SK-N-SH (cell line): ENCODE measurements around the gene C16orf95. TPM values are rescaled to one million over a fixed set of nuclear protein-coding genes. Genes with fewer than 3 reads are reported as not detected.

Experiments
- CTCF ChIA-PET: fragments of 300-600, 350-600 bp; formaldehyde crosslinking; extraction: SDS; loops from one replicate; lab custom pipeline; 2021; lab: Yijun Ruan, JAX
- POLR2A ChIA-PET: fragments of 350-600 bp; sonication (Branson Sonifier 250); formaldehyde crosslinking; extraction: SDS; loops from one replicate; lab custom pipeline; 2020; ENCODE audit warnings: antibody characterized with exemption, inconsistent platforms; lab: Yijun Ruan, JAX
- DNase-seq: peaks from one replicate; pipeline ENCODE4 v3.0.0; 2012
- H2AFZ ChIP-seq: fragments of 200-600 bp; sonication (generic); 2 replicates; pipeline ENCODE4 v1.8.1; 2016; ENCODE audit warnings: antibody characterized with exemption, mild to moderate bottlenecking, low read depth
- H3F3A ChIP-seq: fragments of 200-600 bp; sonication (generic); replicated peaks from 2 replicates; pipeline ENCODE3; 2016; ENCODE audit warnings: antibody characterized with exemption, mild to moderate bottlenecking; ENCODE audit not compliant: insufficient read depth
- H3K27ac ChIP-seq, 2 experiments: fragments of 200-500 bp in 1 of 2; fragments of 200-600 bp in 1 of 2; sonication (Bioruptor generic) in 1 of 2; sonication (generic), shearing (Covaris generic) in 1 of 2; 2 replicates each; pipeline versions ENCODE4 v1.5.1 to v1.6.1; 2014 to 2016; ENCODE audit warnings: low read depth in 2 of 2, inconsistent platforms in 1 of 2, low read length in 1 of 2, mild to moderate bottlenecking in 1 of 2, mixed read lengths in 1 of 2
- H3K27me3 ChIP-seq: fragments of 200-600 bp; sonication (generic), shearing (Covaris generic); 2 replicates; pipeline ENCODE4 v1.6.1; 2016; ENCODE audit warnings: mixed run types; ENCODE audit not compliant: insufficient read depth
- H3K36me3 ChIP-seq, 2 experiments: fragments of 200-500 bp in 1 of 2; fragments of 200-600 bp in 1 of 2; sonication (Bioruptor generic) in 1 of 2; sonication (generic) in 1 of 2; replicated peaks in 1 of 2; 2 replicates each; pipeline versions ENCODE3 to v1.5.1; 2014 to 2016; ENCODE audit warnings: low read length in 1 of 2, mild to moderate bottlenecking in 1 of 2; ENCODE audit not compliant: insufficient read depth in 2 of 2, control insufficient read depth in 1 of 2
- H3K4me1 ChIP-seq, 2 experiments: fragments of 200-500 bp in 1 of 2; fragments of 200-600 bp in 1 of 2; sonication (Bioruptor generic) in 1 of 2; sonication (generic), shearing (Covaris generic) in 1 of 2; 2 replicates each; pipeline versions ENCODE4 v1.5.1 to v1.6.1; 2014 to 2016; ENCODE audit warnings: low read depth in 1 of 2, low read length in 1 of 2, mixed run types in 1 of 2; ENCODE audit not compliant: insufficient read depth in 2 of 2, control insufficient read depth in 1 of 2
- H3K4me2 ChIP-seq: fragments of 200-600 bp; sonication (generic), shearing (Covaris generic); 2 replicates; pipeline ENCODE4 v1.6.1; 2017; ENCODE audit warnings: mixed run types
- H3K4me3 ChIP-seq, 2 experiments: fragments of 200-500 bp in 1 of 2; fragments of 200-600 bp in 1 of 2; sonication (Bioruptor generic) in 1 of 2; sonication (generic), shearing (Covaris generic) in 1 of 2; 2 replicates each; pipeline versions ENCODE4 v1.5.1 to v1.8.1; 2014 to 2016; ENCODE audit warnings: low read depth in 2 of 2, inconsistent platforms in 1 of 2, low read length in 1 of 2, mild to moderate bottlenecking in 1 of 2, mixed read lengths in 1 of 2, moderate library complexity in 1 of 2
- H3K79me2 ChIP-seq: fragments of 200-600 bp; sonication (generic); 2 replicates; pipeline ENCODE4 v1.8.1; 2017; ENCODE audit warnings: mild to moderate bottlenecking; ENCODE audit not compliant: insufficient read depth
- H3K9ac ChIP-seq: fragments of 200-600 bp; sonication (generic); 2 replicates; pipeline ENCODE4 v1.6.1; 2017; ENCODE audit warnings: mixed run types
- H3K9me2 ChIP-seq: fragments of 200-600 bp; sonication (generic); 2 replicates; pipeline ENCODE4 v1.6.1; 2017; ENCODE audit warnings: mixed run types
- H3K9me3 ChIP-seq: fragments of 200-600 bp; sonication (generic); 2 replicates; pipeline ENCODE4 v1.6.1; 2017; ENCODE audit warnings: mixed run types, mild to moderate bottlenecking, moderate library complexity
- H4K20me1 ChIP-seq: fragments of 200-600 bp; sonication (generic); 2 replicates; pipeline ENCODE4 v1.6.1; 2017; ENCODE audit warnings: mild to moderate bottlenecking, mixed run types; ENCODE audit not compliant: insufficient read depth
- CHD2 ChIP-seq: fragments of 150-350 bp; IDR thresholded peaks from 2 replicates; pipeline ENCODE4 v1.6.1; 2018; ENCODE audit warnings: low read length; ENCODE audit not compliant: partially characterized antibody
- EZH2phosphoT487 ChIP-seq: fragments of 200-600 bp; sonication (generic); IDR thresholded peaks from 2 replicates; pipeline ENCODE4 v1.6.1; 2017; ENCODE audit warnings: low read depth, mixed run types, mild to moderate bottlenecking, antibody characterized with exemption, moderate library complexity, borderline replicate concordance
- FOXJ3 ChIP-seq: sonication (generic); formaldehyde crosslinking; IDR thresholded peaks from 2 replicates; pipeline ENCODE4 v1.5.1; 2020; ENCODE audit warnings: mild to moderate bottlenecking, missing genetic modification reagents
- JUND ChIP-seq: IDR thresholded peaks from 2 replicates; pipeline ENCODE4 v1.4.0; 2012
- MAX ChIP-seq: IDR thresholded peaks from 2 replicates; pipeline ENCODE4 v1.4.0; 2012; ENCODE audit warnings: low read depth
- NFIC ChIP-seq: IDR thresholded peaks from 2 replicates; pipeline ENCODE4 v1.4.0; 2012; ENCODE audit warnings: borderline replicate concordance
- POLR2AphosphoS5 ChIP-seq: IDR thresholded peaks from 2 replicates; pipeline ENCODE4 v1.6.1; 2012; ENCODE audit warnings: low read depth, low read length
- RCOR1 ChIP-seq: fragments of 150-350 bp; IDR thresholded peaks from 2 replicates; pipeline ENCODE4 v1.6.1; 2017; ENCODE audit warnings: antibody characterized with exemption, low read length
- RXRA ChIP-seq: IDR thresholded peaks from 2 replicates; pipeline ENCODE4 v1.4.0; 2012; ENCODE audit warnings: low read depth, mild to moderate bottlenecking, borderline replicate concordance
- SIN3A ChIP-seq: IDR thresholded peaks from 2 replicates; pipeline ENCODE4 v1.6.1; 2012; ENCODE audit warnings: low read depth, mild to moderate bottlenecking, low read length, moderate library complexity, borderline replicate concordance
- SMC3 ChIP-seq: IDR thresholded peaks from 2 replicates; pipeline ENCODE4 v1.6.1; 2012; ENCODE audit warnings: low read depth, low read length, improper control_type of control experiment
- USF1 ChIP-seq: IDR thresholded peaks from 2 replicates; pipeline ENCODE4 v1.4.0; 2012; ENCODE audit warnings: low read depth, borderline replicate concordance
- WGBS: methylation state at CpG from one replicate; pipeline ENCODE4 v1.1.6; 2017; ENCODE audit warnings: low lambda C conversion rate; 5-methylcytosine and 5-hydroxymethylcytosine counted together
- polyA plus RNA-seq, 3 experiments: library from polyadenylated mRNA; depleted of rRNA; stranded (reverse); fragments of >200 nt; gene quantifications; 2 replicates each; pipeline ENCODE4 v1.2.3, GENCODE V29; 2012
- TF ChIP-seq, protein P1 (sequence below): IDR thresholded peaks from 2 replicates; pipeline ENCODE4 v1.4.0; 2012; ENCODE audit warnings: low read depth, borderline replicate concordance

The C16orf95 gene
- polyA plus RNA-seq, 1 of the 3 experiments (the other 2 are of a cell fraction) = 5.0 TPM

- TF ChIP-seq, protein P1, sequence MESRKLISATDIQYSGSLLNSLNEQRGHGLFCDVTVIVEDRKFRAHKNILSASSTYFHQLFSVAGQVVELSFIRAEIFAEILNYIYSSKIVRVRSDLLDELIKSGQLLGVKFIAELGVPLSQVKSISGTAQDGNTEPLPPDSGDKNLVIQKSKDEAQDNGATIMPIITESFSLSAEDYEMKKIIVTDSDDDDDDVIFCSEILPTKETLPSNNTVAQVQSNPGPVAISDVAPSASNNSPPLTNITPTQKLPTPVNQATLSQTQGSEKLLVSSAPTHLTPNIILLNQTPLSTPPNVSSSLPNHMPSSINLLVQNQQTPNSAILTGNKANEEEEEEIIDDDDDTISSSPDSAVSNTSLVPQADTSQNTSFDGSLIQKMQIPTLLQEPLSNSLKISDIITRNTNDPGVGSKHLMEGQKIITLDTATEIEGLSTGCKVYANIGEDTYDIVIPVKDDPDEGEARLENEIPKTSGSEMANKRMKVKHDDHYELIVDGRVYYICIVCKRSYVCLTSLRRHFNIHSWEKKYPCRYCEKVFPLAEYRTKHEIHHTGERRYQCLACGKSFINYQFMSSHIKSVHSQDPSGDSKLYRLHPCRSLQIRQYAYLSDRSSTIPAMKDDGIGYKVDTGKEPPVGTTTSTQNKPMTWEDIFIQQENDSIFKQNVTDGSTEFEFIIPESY = no peak
- no peak for TF ChIP-seq JUND
- TF ChIP-seq FOXJ3 (CRISPR knock-in tag) = no peak
- TF ChIP-seq MAX = no peak
Measured at GRCh38 chr16:87327798-87328495, 10.8 kb upstream of the C16orf95 start (continued).

DNA sequence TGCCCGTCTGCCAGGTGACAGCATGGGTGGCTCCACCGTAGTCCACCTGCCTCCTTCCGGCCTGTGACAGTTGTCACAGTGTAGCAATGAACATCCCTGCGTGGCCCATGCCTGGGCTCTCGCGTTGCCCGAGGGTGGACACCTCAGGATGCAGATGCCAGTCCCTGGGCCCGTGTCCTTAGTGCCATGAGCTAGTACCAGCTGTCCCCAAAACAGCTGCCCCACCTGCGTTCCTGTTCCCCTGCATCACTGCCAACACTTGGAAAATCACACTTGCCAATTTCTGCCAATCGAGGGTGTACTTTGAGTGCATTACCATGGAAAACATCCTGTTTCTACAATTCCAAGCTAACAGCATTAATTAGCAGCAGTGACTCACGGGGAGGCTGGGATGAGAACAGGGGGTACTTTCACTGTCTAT lies 9.0 kb upstream of the C16orf95 start:
- H3K9me3 ChIP-seq = no peaks in the 10 kb centered on the region
- H2AFZ ChIP-seq = no peak overlapping the region
- H4K20me1 ChIP-seq = 0 out of 2 replicates have a peak, but pooled peaks cover 4% of the 10 kb centered on the region
- H3K4me1 ChIP-seq = peaks cover 0 to 7% of the 10 kb centered on the region in 2 experiments; a peak in 1 of 4 replicates
- no peak overlapping the region for H3K9ac ChIP-seq
- CTCF ChIA-PET = interaction anchor here (1.1 kb wide), 1 partner anchor 10 kb away, joined by 3 read pairs; no protein-coding TSS in a partner anchor
- WGBS = 80% methylated on average over 8 of the region's 11 CpGs
- H3K27ac ChIP-seq = no peak overlapping the region
- TF ChIP-seq CHD2 = no peak
- TF ChIP-seq POLR2AphosphoS5 = no peak
- TF ChIP-seq NFIC = no peak
- TF ChIP-seq RXRA = no peak
- TF ChIP-seq SMC3 = no peak
- no peak for TF ChIP-seq MAX
- TF ChIP-seq RCOR1 = no peak
- no peak for TF ChIP-seq EZH2phosphoT487
- TF ChIP-seq USF1 = no peak
- no peak for TF ChIP-seq SIN3A
- POLR2A ChIA-PET = no interaction called here
- no peaks in the 10 kb centered on the region for H3K9me2 ChIP-seq
- no peaks in the 10 kb centered on the region for H3K27me3 ChIP-seq
- H3K79me2 ChIP-seq = no peaks in the 10 kb centered on the region
- no peak overlapping the region for H3K4me3 ChIP-seq
- no peaks in the 10 kb centered on the region for H3F3A ChIP-seq
- peaks cover 0 to 23% of the 10 kb centered on the region in 2 experiments for H3K36me3 ChIP-seq
- no peak overlapping the region for H3K4me2 ChIP-seq
- no peak for DNase-seq
